ENCODE data around the gene HSCB. TPM values are rescaled to one million over a fixed set of nuclear protein-coding genes. Genes with fewer than 3 reads are reported as not detected.
"Not testable (repeated sequence)": the region's sequence is repeated elsewhere in the genome, so short reads cannot be mapped to it uniquely, and the experiment has no call there.

The HSCB gene, protein sequence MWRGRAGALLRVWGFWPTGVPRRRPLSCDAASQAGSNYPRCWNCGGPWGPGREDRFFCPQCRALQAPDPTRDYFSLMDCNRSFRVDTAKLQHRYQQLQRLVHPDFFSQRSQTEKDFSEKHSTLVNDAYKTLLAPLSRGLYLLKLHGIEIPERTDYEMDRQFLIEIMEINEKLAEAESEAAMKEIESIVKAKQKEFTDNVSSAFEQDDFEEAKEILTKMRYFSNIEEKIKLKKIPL
- total RNA-seq: 10 to 100 TPM; 12.7 to 13.3 TPM

DNA sequence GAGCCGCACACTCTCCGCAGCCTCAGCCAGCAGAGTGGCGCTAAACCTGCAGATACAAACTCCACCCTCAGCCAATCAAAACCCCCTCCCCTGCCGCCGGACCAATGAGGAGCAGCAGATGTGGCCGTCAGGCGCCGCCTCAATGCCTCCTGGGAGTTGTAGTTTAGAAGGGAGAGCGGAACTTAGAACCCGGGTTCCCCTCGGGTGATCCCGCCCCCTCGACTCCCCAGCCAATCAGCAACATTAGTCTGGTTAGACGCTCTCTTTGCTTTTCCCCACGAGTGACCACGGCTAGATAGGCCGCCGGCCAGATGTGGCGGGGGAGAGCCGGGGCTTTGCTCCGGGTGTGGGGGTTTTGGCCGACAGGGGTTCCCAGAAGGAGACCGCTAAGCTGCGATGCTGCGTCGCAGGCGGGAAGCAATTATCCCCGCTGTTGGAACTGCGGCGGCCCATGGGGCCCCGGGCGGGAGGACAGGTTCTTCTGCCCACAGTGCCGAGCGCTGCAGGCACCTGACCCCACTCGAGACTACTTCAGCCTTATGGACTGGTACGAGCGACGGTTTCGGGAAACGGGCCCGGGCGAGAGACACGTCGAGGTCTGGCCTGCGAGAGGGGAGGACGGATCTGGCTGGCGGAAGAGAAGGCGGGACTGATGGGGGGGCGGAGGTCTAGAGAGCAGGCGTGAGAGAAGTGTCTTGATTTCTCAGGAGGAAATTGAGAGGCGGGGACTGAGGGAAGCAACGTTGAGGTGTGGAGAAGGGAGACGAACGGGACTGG, at the start of gene HSCB, which contains the start of gene CHEK2:
HSCB (plus strand) TSS at position 255 of the 777 bp plus-strand sequence; CDS start at position 312, 57 bp downstream.
CHEK2 (minus strand) TSS at position 36 of the 777 bp plus-strand sequence. CDS start 7,099 bp downstream, outside the sequence.
- H3K27ac Mint-ChIP-seq: peak within 1 kb of the TSS; percentile 96
- peaks cover 20% of the 10 kb centered on the region for H3K4me1 Mint-ChIP-seq (ENCODE audit: low read depth)
- H3K9me3 Mint-ChIP-seq: no peaks in the 10 kb centered on the region
- CTCF ChIA-PET: interaction anchor here (1.5 to 2.3 kb wide), 2 partner anchors 70 to 71 kb away, joined by 3 to 5 read pairs; no protein-coding TSS in a partner anchor
- peak within 1 kb of the TSS; percentile 89 for H3K4me3 Mint-ChIP-seq
- H3K27me3 Mint-ChIP-seq (ENCODE audit: low read depth): no peaks in the 10 kb centered on the region
- DNase-seq: peak; percentile 99
- intact Hi-C loops (cut with micrococcal nuclease): loop anchor here (1.0 to 5.0 kb wide), 8 partner anchors 30 to 810 kb away; partner anchors contain the start of genes CCDC117, RHBDD3, THOC5 and TTC28
- peaks cover 22% of the 10 kb centered on the region for H3K36me3 Mint-ChIP-seq (ENCODE audit: low read depth)

DNA sequence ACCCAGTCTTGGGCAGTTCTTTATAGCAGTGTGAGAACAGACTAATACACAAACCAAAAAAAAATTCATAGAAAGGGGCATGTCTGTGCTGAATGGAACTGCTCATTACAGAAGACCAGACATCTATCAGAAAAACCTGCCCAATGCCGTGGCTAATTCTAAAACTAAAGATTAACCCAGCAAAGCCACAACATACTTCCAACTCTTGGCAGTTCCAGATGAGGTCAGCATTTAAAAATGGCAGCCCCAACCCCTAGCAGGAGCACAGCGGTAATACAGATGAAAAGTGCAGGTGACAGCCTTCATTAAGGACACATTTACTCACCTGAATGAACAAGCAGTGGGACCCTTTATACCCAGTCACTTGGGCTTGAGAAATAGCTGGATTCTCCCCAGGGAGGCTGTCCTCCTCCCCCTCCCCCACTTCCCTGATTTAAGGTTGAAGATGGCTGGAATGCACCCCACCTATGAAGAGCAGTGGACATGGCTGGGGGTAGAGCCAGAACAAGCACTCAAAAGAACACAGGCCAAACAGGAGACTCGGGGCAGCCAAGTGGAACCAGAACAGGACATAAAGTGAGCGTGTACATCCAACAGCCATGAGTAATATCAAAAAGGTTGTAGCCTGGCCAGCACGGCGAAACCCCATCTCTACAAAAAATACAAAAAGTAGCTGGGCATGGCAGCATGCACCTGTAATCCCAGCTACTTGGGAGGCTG, 48.6 kb upstream of the HSCB start:
- DNase-seq; H3K27me3 Mint-ChIP-seq (ENCODE audit: low read depth); H3K9me3 Mint-ChIP-seq; H3K4me3 Mint-ChIP-seq; H3K4me1 Mint-ChIP-seq (ENCODE audit: low read depth); intact Hi-C loops (cut with micrococcal nuclease); CTCF ChIA-PET; H3K27ac Mint-ChIP-seq: not testable (repeated sequence)
- H3K36me3 Mint-ChIP-seq (ENCODE audit: low read depth): peaks cover 43% of the 10 kb centered on the region

DNA sequence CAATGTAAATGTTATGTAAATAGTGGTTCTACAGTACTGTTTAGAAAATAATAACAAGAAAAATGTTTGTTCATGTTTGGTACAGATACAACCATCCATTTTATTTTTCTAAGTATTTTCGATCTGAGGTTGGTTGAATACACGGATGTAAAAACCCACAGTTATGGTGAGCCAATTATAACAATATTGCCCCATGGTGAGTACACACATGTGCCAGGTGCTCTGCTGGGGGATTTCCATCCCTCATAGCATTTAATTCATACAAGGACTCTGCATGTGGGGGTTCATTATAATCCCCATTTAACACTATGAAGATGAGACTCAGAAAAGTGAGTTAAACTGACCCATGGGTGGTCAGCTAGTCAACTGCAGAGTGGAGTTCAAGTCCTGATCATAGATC, 38.9 kb upstream of the HSCB start:
- intact Hi-C loops (cut with micrococcal nuclease): no loop called here
- CTCF ChIA-PET: no interaction called here
- Mint-ChIP-seq H3K4me1 (ENCODE audit: low read depth) (no peaks in the 10 kb centered on the region), H3K27me3 (ENCODE audit: low read depth) (no peaks in the 10 kb centered on the region), H3K9me3 (no peaks in the 10 kb centered on the region), H3K36me3 (ENCODE audit: low read depth) (peaks cover 41% of the 10 kb centered on the region), H3K4me3 (no peak overlapping the region), H3K27ac (no peak overlapping the region)
- no peak for DNase-seq

DNA sequence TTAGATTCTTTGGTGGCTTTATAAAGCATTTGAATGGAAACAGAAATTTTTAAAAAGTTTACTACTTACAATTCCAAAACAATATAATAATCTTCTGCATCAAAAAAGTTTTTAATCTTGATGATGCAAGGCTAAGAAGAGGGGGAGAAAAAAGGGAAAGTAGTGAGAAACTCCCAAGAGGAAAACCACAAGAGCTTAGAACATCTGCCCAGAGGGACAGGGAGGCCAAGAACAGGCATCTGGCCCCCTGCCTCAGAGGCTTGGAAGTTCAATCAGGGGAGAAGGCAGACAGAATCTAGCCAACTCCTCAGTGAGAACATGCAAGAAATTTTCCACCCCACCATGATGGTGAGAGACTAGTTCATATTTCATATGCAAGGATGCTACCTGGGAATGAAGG, 38.4 kb upstream of the HSCB start:
- Mint-ChIP-seq H3K27me3 (ENCODE audit: low read depth) (no peaks in the 10 kb centered on the region), H3K4me1 (ENCODE audit: low read depth) (no peaks in the 10 kb centered on the region), H3K36me3 (ENCODE audit: low read depth) (peaks cover 43% of the 10 kb centered on the region), H3K4me3 (no peak overlapping the region), H3K27ac (no peak overlapping the region), H3K9me3 (no peaks in the 10 kb centered on the region)
- DNase-seq: no peak
- intact Hi-C loops (cut with micrococcal nuclease): no loop called here
- CTCF ChIA-PET: no interaction called here

DNA sequence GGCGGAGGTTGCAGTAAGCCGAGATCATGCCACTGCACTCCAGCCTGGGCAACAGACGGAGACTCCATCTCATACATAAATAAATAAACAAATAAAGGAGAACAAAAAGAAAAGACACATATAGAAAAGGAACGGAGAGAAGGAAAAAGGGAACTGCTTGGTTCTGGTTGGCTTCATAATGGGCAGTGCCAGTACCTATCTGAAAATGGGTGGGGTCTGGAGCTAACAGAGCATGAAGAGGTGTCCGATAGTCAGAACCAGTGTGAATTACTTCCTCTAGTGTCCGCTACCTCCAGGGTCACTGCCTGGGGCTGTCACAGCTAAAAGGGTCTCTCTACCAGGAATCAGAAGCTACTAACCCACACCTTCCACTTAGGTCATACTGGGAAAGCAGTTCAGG, 35.0 kb upstream of the HSCB start:
- no peaks in the 10 kb centered on the region for H3K9me3 Mint-ChIP-seq
- peaks cover 3% of the 10 kb centered on the region for H3K4me1 Mint-ChIP-seq (ENCODE audit: low read depth)
- intact Hi-C loops (cut with micrococcal nuclease): no loop called here
- H3K4me3 Mint-ChIP-seq: no peak overlapping the region
- H3K27me3 Mint-ChIP-seq (ENCODE audit: low read depth): no peaks in the 10 kb centered on the region
- no peak for DNase-seq
- no peak overlapping the region for H3K27ac Mint-ChIP-seq
- CTCF ChIA-PET: interaction anchor here (1.1 to 1.2 kb wide), 2 partner anchors 9 to 21 kb away, joined by 3 read pairs; no protein-coding TSS in a partner anchor
- H3K36me3 Mint-ChIP-seq (ENCODE audit: low read depth): peaks cover 44% of the 10 kb centered on the region

DNA sequence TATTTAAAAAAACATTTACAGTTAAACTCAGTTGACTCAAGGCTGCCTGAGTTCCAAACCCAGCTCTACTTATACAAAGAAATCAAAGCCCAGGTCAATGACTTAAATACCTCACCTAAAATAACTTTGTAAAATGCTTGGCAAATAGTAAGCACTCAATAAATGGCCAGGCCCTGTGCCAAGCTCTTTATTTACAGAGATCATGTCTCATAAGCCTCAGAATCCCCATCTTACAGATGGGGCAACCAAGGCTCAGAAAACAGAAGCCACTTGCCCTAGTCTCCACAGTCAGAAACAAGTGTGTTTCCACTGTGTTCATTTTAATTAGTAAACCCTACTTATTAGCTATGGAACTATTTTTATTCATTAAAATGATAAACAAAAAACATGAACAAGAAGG, 31.7 kb upstream of the HSCB start:
- Mint-ChIP-seq H3K4me1 (ENCODE audit: low read depth) (peaks cover 10% of the 10 kb centered on the region), H3K9me3 (no peaks in the 10 kb centered on the region), H3K27ac (no peak overlapping the region), H3K27me3 (ENCODE audit: low read depth) (no peaks in the 10 kb centered on the region), H3K4me3 (no peak overlapping the region), H3K36me3 (ENCODE audit: low read depth) (peaks cover 42% of the 10 kb centered on the region)
- no peak for DNase-seq
- intact Hi-C loops (cut with micrococcal nuclease): no loop called here
- CTCF ChIA-PET: interaction anchor here (0.5 kb wide), 1 partner anchor 44 kb away, joined by 3 read pairs; no protein-coding TSS in a partner anchor

DNA sequence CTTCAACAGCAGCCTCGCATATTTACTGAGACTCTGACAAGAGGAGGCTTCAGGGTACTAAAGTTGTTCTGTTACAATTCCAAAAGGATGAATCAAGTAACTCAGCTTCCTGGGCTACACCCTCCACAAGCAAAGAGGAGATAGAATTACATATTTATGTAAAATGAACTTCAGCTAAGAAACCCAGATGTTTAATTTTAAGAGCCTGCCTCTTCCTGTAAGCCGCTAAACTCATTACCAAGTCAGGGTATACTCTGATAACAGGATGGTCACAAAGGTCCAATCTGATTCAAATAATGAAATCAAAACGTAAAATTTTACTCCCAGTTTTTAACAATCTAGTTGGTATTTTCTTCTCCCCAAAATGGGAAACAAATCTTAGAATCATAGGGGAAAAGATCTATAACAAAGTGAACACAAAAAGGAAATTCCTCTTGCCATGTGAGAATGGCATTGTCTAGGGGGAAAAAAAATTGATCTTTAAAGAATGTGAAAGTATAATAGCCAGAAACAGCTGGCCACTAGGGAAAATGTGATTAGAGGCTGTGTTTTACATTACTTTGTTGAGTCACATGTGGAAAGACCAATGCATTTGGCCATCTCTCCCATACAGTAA, 31.2 kb upstream of the HSCB start:
- intact Hi-C loops (cut with micrococcal nuclease): no loop called here
- Mint-ChIP-seq H3K4me1 (ENCODE audit: low read depth) (peaks cover 10% of the 10 kb centered on the region), H3K27me3 (ENCODE audit: low read depth) (no peaks in the 10 kb centered on the region), H3K4me3 (no peak overlapping the region), H3K9me3 (no peaks in the 10 kb centered on the region), H3K27ac (no peak overlapping the region), H3K36me3 (ENCODE audit: low read depth) (peaks cover 40% of the 10 kb centered on the region)
- CTCF ChIA-PET: interaction anchor here (0.5 kb wide), 1 partner anchor 43 kb away, joined by 3 read pairs; no protein-coding TSS in a partner anchor
- DNase-seq: no peak

DNA sequence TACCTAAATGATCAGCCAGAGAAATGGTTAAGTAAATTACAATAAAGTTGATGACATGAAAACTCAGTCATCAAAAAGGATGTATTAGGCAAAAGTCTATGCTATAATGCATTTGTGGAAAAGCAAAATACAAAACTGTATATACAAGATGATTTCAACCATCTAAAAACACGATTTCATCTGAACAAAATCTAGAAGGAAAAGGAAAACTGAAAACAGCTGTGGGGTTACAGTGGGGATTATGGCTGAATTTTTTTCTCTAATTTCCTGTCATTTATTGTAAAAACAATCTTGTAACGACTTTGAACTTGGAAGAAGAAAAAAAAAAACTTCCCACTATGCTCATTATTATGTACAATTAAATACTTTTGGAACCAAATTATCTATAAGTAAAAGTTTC, 30.5 kb upstream of the HSCB start:
- intact Hi-C loops (cut with micrococcal nuclease): no loop called here
- Mint-ChIP-seq H3K36me3 (ENCODE audit: low read depth) (peaks cover 37% of the 10 kb centered on the region), H3K4me1 (ENCODE audit: low read depth) (peaks cover 10% of the 10 kb centered on the region), H3K27ac (no peak overlapping the region), H3K9me3 (no peaks in the 10 kb centered on the region), H3K4me3 (no peak overlapping the region), H3K27me3 (ENCODE audit: low read depth) (no peaks in the 10 kb centered on the region)
- DNase-seq: no peak
- CTCF ChIA-PET: no interaction called here

DNA sequence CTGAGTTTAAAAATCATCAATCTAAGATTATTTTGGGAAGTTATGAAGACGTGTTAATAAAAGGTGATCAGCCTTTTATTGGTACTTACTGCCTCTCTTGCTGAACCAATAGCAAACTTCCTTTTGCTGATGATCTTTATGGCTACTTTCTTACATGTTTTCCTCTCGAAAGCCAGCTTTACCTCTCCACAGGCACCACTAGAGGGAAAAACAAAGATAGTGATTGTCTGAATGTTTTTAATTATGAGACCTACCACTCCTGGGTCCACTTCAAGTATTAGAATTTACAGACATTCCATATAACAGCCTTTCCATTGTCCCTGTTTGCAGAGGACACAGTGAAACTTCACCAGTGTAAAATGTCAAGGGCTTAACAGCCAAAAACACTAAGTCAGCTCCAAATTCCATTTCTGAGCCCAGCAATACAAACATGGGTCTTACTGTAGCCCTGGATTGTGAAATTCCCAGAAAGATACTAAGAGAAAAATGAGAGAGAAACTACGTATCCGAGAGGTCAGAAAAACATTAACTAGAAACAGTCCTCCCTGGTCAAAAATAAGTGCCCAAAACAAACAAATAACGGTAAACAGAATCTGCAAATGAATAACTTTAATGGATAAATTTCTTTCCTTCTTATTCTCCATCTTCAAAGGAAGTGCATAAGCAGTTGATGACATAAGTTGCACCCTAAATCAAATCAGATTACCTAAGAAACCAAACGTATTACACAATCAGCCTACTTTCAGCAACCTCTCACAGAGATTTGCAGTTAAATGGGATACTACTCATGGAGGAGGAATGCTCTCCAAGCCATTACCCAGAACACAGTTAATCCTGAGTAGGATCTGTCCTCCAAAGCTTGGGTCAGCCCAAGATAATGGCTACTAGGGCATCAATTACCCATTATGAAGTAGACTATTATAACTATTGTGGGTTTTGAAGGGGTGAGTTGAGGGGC, 29.7 kb upstream of the HSCB start:
- CTCF ChIA-PET: no interaction called here
- H3K36me3 Mint-ChIP-seq (ENCODE audit: low read depth): peaks cover 34% of the 10 kb centered on the region
- H3K4me3 Mint-ChIP-seq: no peak overlapping the region
- no peak overlapping the region for H3K27ac Mint-ChIP-seq
- peaks cover 10% of the 10 kb centered on the region for H3K4me1 Mint-ChIP-seq (ENCODE audit: low read depth)
- no peak for DNase-seq
- no peaks in the 10 kb centered on the region for H3K9me3 Mint-ChIP-seq
- intact Hi-C loops (cut with micrococcal nuclease): no loop called here
- no peaks in the 10 kb centered on the region for H3K27me3 Mint-ChIP-seq (ENCODE audit: low read depth)

DNA sequence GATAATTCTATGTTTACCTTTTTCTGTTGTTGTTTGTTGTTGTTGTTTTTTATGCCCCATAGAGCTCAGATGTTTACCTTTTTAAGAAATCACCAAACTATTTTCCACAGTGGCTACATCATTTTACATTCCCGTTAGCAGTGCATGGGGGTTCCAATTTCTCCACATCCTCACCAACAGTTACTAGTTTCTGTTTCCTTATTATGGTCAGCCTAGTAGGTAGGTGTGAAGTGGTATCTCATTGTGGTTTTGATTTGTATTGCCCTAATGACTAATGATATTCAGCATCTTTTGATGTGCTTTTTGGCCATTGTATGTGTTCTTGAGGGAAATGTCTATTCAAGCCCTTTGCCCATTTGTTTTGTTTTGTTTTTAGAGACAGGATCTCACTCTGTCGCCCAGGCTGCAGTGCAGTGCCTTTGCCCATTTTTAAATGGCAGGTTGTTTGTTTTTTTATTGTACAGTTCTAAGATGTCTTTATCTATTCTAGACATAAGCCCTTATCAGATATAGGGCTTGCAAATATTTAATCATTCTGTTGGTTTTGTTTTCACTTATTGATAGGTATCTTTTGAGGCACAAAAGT, 27.7 kb upstream of the HSCB start:
- H3K4me1 Mint-ChIP-seq (ENCODE audit: low read depth): peaks cover 10% of the 10 kb centered on the region
- H3K36me3 Mint-ChIP-seq (ENCODE audit: low read depth): peaks cover 26% of the 10 kb centered on the region
- intact Hi-C loops (cut with micrococcal nuclease): no loop called here
- DNase-seq: no peak
- no peak overlapping the region for H3K27ac Mint-ChIP-seq
- H3K27me3 Mint-ChIP-seq (ENCODE audit: low read depth): no peaks in the 10 kb centered on the region
- CTCF ChIA-PET: interaction anchor here (0.5 to 1.1 kb wide), 4 partner anchors 12 to 532 kb away, joined by 3 to 4 read pairs (median 3); no protein-coding TSS in a partner anchor
- no peaks in the 10 kb centered on the region for H3K9me3 Mint-ChIP-seq
- no peak overlapping the region for H3K4me3 Mint-ChIP-seq

DNA sequence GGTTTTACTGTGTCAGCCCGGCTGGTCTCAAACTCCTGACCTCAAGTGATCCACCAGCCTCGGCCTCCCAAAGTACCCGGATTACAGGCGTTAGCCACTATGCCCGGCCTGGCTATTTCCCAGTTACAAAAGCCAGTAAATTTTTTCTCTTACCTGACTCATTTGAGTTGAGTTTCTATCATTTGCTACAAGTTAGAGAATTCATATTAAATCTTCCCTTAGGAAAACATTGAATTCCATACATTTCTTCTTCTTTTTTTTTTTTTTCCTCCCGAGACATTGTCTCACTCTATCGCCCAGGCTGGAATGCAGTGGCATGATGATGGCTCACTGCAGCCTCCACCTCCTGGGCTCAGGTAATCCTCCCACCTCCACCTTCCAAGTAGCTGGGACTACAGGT, 26.2 kb upstream of the HSCB start:
- CTCF ChIA-PET: no interaction called here
- H3K27ac Mint-ChIP-seq: no peak overlapping the region
- H3K4me1 Mint-ChIP-seq (ENCODE audit: low read depth): peaks cover 10% of the 10 kb centered on the region
- peaks cover 23% of the 10 kb centered on the region for H3K36me3 Mint-ChIP-seq (ENCODE audit: low read depth)
- no peak for DNase-seq
- H3K4me3 Mint-ChIP-seq: no peak overlapping the region
- intact Hi-C loops (cut with micrococcal nuclease): no loop called here
- H3K9me3 Mint-ChIP-seq: no peaks in the 10 kb centered on the region
- H3K27me3 Mint-ChIP-seq (ENCODE audit: low read depth): no peaks in the 10 kb centered on the region
